Islet precursor cell (in vitro differentiated cells): Measurements from ENCODE around the gene ESPN.
"Not testable (repeated sequence)": the region's sequence is repeated elsewhere in the genome, so short reads cannot be mapped to it uniquely, and the experiment has no call there.

Experiments used
- DNase-seq: peaks from one replicate; pipeline ENCODE4 v3.0.0-alpha.2; 2018

The ESPN gene

GRCh38 chr1:6424619-6425593, at the start of gene ESPN:
ESPN (plus strand) TSS chr1:6424776; CDS start chr1:6424956, 180 bp downstream.
- DNase-seq: no peak

- DNase-seq: peak; percentile 71
These were observed 46.4 kb upstream of the ESPN start for GRCh38 chr1:6378096-6378746.

- no peak for DNase-seq
These were observed 44.5 kb upstream of the ESPN start for GRCh38 chr1:6380037-6380436.

GRCh38 chr1:6384135-6384534, 40.4 kb upstream of the ESPN start:
- DNase-seq: no peak

GRCh38 chr1:6384962-6385361, 39.6 kb upstream of the ESPN start:
- no peak for DNase-seq

- peak; percentile 98 for DNase-seq
These were observed 38.9 kb upstream of the ESPN start for GRCh38 chr1:6385488-6386191.

- peak; percentile 85 for DNase-seq
These were observed 38.1 kb upstream of the ESPN start for GRCh38 chr1:6386371-6386949.

- no peak for DNase-seq
These were observed 34.6 kb upstream of the ESPN start for GRCh38 chr1:6389971-6390370.

- DNase-seq: peak; percentile 59
These were observed 32.4 kb upstream of the ESPN start for GRCh38 chr1:6391951-6392808.

- peak; percentile 60 for DNase-seq
These were observed 31.7 kb upstream of the ESPN start for GRCh38 chr1:6392809-6393399.

- DNase-seq: peak; percentile 93
These were observed 31.0 kb upstream of the ESPN start, which contains the start of gene ACOT7 for GRCh38 chr1:6393400-6394187. ACOT7 (minus strand) TSS chr1:6393767; CDS start chr1:6393399, 368 bp downstream.

- DNase-seq: not testable (repeated sequence)
These were observed 29.4 kb upstream of the ESPN start for GRCh38 chr1:6395130-6395529.

GRCh38 chr1:6395781-6396244, 28.8 kb upstream of the ESPN start:
- DNase-seq: not testable (repeated sequence)

- no peak for DNase-seq
These were observed 27.6 kb upstream of the ESPN start for GRCh38 chr1:6396998-6397397.

GRCh38 chr1:6397844-6398441, 26.6 kb upstream of the ESPN start:
- no peak for DNase-seq

- DNase-seq: no peak
These were observed 25.3 kb upstream of the ESPN start for GRCh38 chr1:6399294-6399693.

- no peak for DNase-seq
These were observed 22.9 kb upstream of the ESPN start for GRCh38 chr1:6401673-6402072.

- no peak for DNase-seq
These were observed 16.6 kb upstream of the ESPN start for GRCh38 chr1:6408023-6408422.

GRCh38 chr1:6409053-6409452, 15.5 kb upstream of the ESPN start:
- DNase-seq: no peak

GRCh38 chr1:6409733-6410132, 14.8 kb upstream of the ESPN start:
- no peak for DNase-seq
